B cell (primary cell): ENCODE measurements around the gene CTIF. TPM values are rescaled to one million over a fixed set of nuclear protein-coding genes. Genes with fewer than 3 reads are reported as not detected.

ENCODE experiments used
- ATAC-seq: fragments of 200-7000 bp; cut with Tn5 transposase; one replicate; pipeline ENCODE4 v1.10.0; 2021; ENCODE audit warnings: low read depth, mild to moderate bottlenecking, moderate number of reproducible peaks, moderate library complexity
- CTCF ChIA-PET: fragments of 350-600 bp; sonication (Branson Sonifier 250); formaldehyde crosslinking; loops from one replicate; lab custom pipeline; 2021; ENCODE audit warnings: antibody characterized with exemption, inconsistent platforms; lab: Charles Lee
- POLR2A ChIA-PET: fragments of 350-600 bp; sonication (Branson Sonifier 250); formaldehyde crosslinking; loops from one replicate; lab custom pipeline; 2021; ENCODE audit warnings: antibody characterized with exemption; lab: Charles Lee
- DNase-seq: peaks from one replicate; pipeline ENCODE4 v3.0.0; 2013
- H2AFZ ChIP-seq: 2 replicates; pipeline ENCODE4 v1.6.1; 2012; ENCODE audit warnings: mild to moderate bottlenecking, low read depth, low read length; ENCODE audit not compliant: insufficient read depth, poor library complexity, severe bottlenecking
- H3K27ac ChIP-seq, 2 donors: 1 replicate in 1 of 2; 2 replicates in 1 of 2; pipeline ENCODE4 v1.5.1; 2012 to 2013; ENCODE audit warnings: low read length in 2 of 2, mild to moderate bottlenecking in 2 of 2, moderate library complexity in 1 of 2
- H3K27me3 ChIP-seq, 4 experiments: fragments of 200-600 bp in 1 of 4; sonication (generic) in 1 of 4; replicated peaks in 1 of 4; 1 replicate in 2 of 4; 2 replicates in 2 of 4; pipeline versions ENCODE4 v1.6.1 to v1.7.0; 2013 to 2016; ENCODE audit warnings: low read length in 3 of 4, mild to moderate bottlenecking in 2 of 4, mixed read lengths in 1 of 4, moderate library complexity in 1 of 4; ENCODE audit not compliant: insufficient read depth in 4 of 4, control insufficient read depth in 3 of 4; ENCODE audit errors: control extremely low read depth in 1 of 4
- H3K36me3 ChIP-seq, 2 experiments: replicated peaks in 1 of 2; 1 replicate in 1 of 2; 2 replicates in 1 of 2; pipeline versions ENCODE4 v1.6.1 to v1.7.1; 2013; ENCODE audit warnings: low read length in 1 of 2; ENCODE audit not compliant: insufficient read depth in 2 of 2, control insufficient read depth in 1 of 2; ENCODE audit errors: control extremely low read depth in 1 of 2, extremely low read depth in 1 of 2
- H3K4me1 ChIP-seq, 2 donors: fragments of 200-600 bp in 1 of 2; sonication (generic) in 1 of 2; 1 replicate in 1 of 2; 2 replicates in 1 of 2; pipeline versions ENCODE4 v1.5.1 to v1.6.1; 2013 to 2017; ENCODE audit warnings: low read length in 2 of 2; ENCODE audit not compliant: control insufficient read depth in 2 of 2, insufficient read depth in 2 of 2
- H3K4me2 ChIP-seq: replicated peaks from 2 replicates; pipeline ENCODE3; 2012; ENCODE audit warnings: mild to moderate bottlenecking, low read depth, low read length; ENCODE audit not compliant: poor library complexity, severe bottlenecking
- H3K4me3 ChIP-seq, 5 experiments: fragments of 200-600 bp in 1 of 5; sonication (generic) in 1 of 5; 1 replicate in 3 of 5; 2 replicates in 2 of 5; pipeline versions ENCODE4 v1.5.1 to v1.7.0; 2011 to 2016; ENCODE audit warnings: low read length in 4 of 5, mild to moderate bottlenecking in 4 of 5, low read depth in 2 of 5, control low read depth in 1 of 5, moderate library complexity in 1 of 5; ENCODE audit not compliant: insufficient read depth in 1 of 5; ENCODE audit errors: control extremely low read depth in 1 of 5, extremely low read depth in 1 of 5
- H3K79me2 ChIP-seq: fragments of 200-600 bp; sonication (generic); one replicate; pipeline ENCODE4 v1.6.0; 2016; ENCODE audit warnings: low read length; ENCODE audit not compliant: control insufficient read depth, insufficient read depth
- H3K9ac ChIP-seq: fragments of 200-600 bp; sonication (generic); 2 replicates; pipeline ENCODE4 v1.6.1; 2017; ENCODE audit warnings: mild to moderate bottlenecking, low read length, moderate library complexity
- H3K9me3 ChIP-seq, 3 donors: one replicate each; pipeline versions ENCODE4 v1.6.1 to v1.7.1; 2013; ENCODE audit warnings: low read length in 2 of 3; ENCODE audit not compliant: control insufficient read depth in 2 of 3, insufficient read depth in 1 of 3; ENCODE audit errors: control extremely low read depth in 1 of 3
- H4K20me1 ChIP-seq: 2 replicates; pipeline ENCODE4 v1.6.0; 2012; ENCODE audit warnings: mild to moderate bottlenecking, low read length; ENCODE audit not compliant: insufficient read depth, control insufficient read depth, poor library complexity, severe bottlenecking
- H3K27ac Mint-ChIP-seq: one replicate; pipeline ENCODE4 v1.8.0; 2021; ENCODE audit warnings: mixed read lengths
- H3K27me3 Mint-ChIP-seq: one replicate; pipeline ENCODE4 v1.8.0; 2021; ENCODE audit warnings: mixed read lengths
- H3K4me1 Mint-ChIP-seq: one replicate; pipeline ENCODE4 v1.8.0; 2021; ENCODE audit warnings: mixed read lengths
- H3K4me3 Mint-ChIP-seq: one replicate; pipeline ENCODE4 v1.8.0; 2021; ENCODE audit warnings: mixed read lengths
- H3K9me3 Mint-ChIP-seq: one replicate; pipeline ENCODE4 v1.8.0; 2022; ENCODE audit warnings: mixed read lengths; ENCODE audit not compliant: insufficient read depth
- EZH2 ChIP-seq: IDR thresholded peaks from 2 replicates; pipeline ENCODE4 v1.6.1; 2012; ENCODE audit warnings: borderline replicate concordance, low read depth, mild to moderate bottlenecking, moderate library complexity, low read length; ENCODE audit not compliant: insufficient read depth, poor library complexity, severe bottlenecking
- WGBS: methylation state at CpG from one replicate; pipeline ENCODE4 v1.1.5; 2013; ENCODE audit warnings: missing lambda C conversion rate; ENCODE audit not compliant: insufficient coverage; 5-methylcytosine and 5-hydroxymethylcytosine counted together
- intact Hi-C: fragments of 100-400 bp; cut with micrococcal nuclease; formaldehyde crosslinking; loops from one replicate; pipeline ENCODE4 v1.10.0; 2022
- polyA plus RNA-seq: library from polyadenylated mRNA; depleted of rRNA; stranded (reverse); fragments of >200 nt; gene quantifications from 2 replicates; pipeline ENCODE4 v1.2.3, GENCODE V29; 2012
- total RNA-seq, 2 donors: library from RNA; stranded (reverse); fragments of 120-200 nt in 1 of 2; gene quantifications; 1 replicate in 1 of 2; 2 replicates in 1 of 2; pipeline versions ENCODE4 v1.2.3 to v1.2.4, GENCODE V29; 2013 to 2022
- TF ChIP-seq, protein P1 (sequence below): fragments of 200-600 bp; IDR thresholded peaks from one replicate; pipeline ENCODE4 v1.8.0; 2022; ENCODE audit warnings: antibody characterized with exemption, mild to moderate bottlenecking

CTIF gene
- total and polyA plus RNA-seq, 2 donors (not counting 1 experiment from before 2014, with no cell fraction given) = 3.6 to 16.2 TPM

DNA sequence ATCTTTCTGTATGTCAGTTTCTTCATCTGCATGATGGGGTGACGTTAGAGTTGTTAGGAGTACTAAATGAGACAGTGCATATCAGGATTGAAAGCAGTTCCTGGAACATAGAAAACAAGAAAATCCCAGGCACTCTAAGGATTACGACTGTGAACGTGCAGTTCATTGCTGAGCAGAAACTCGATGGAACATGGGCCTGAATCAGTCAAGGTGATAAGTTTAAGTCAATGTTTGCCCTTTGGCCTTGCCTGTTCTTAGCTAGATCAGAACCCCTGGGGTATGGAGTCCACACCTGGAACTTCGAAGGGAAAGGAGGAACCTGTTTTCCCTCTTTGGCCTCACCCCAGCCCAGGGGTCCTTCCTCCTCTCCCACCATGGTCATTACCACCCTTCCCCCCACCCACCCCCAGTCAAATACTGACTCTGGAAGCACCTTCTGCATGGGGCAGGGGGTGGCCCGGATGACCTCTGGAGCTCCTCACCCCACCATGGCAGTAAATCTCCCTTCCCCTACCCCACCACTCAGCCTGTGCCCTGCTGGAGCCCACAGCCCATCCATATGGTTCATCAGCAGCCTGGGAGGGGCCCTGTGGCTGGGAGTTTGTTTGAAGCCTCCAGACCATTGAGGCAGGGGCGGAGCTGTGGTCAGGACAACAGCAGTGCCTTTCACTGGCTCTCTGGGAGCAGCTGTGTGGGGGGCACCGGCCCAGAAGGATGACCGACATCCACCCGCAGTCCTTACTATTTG lies 247.8 kb downstream of the CTIF start:
- CTCF ChIA-PET = interaction anchor here (2.1 kb wide), 1 partner anchor 162 kb away, joined by 8 read pairs; no protein-coding TSS in a partner anchor
- Mint-ChIP-seq H3K4me1 (peaks cover 56% of the 10 kb centered on the region), H3K27me3 (no peaks in the 10 kb centered on the region), H3K27ac (no peak overlapping the region), H3K4me3 (no peak overlapping the region), H3K9me3 (no peaks in the 10 kb centered on the region)
- DNase-seq (no peak), ATAC-seq (no peak)
- Histone ChIP-seq H3K27me3 (no peaks in the 10 kb centered on the region), H3K9ac (no peak overlapping the region), H3K4me1 (peaks cover 56 to 71% of the 10 kb centered on the region in 2 donors), H3K9me3 (peaks cover 0 to 5% (median 0%) of the 10 kb centered on the region in 3 donors), H2AFZ (no peak overlapping the region), H3K4me2 (no peak overlapping the region), H3K36me3 (no peaks in the 10 kb centered on the region), H3K27ac (no peak overlapping the region), H3K79me2 (no peaks in the 10 kb centered on the region), H4K20me1 (no peaks in the 10 kb centered on the region), H3K4me3 (no peak overlapping the region)
- 98% methylated on average over 9 of the region's 10 CpGs for WGBS
- no peak for TF ChIP-seq EZH2
- TF ChIP-seq, protein P1, sequence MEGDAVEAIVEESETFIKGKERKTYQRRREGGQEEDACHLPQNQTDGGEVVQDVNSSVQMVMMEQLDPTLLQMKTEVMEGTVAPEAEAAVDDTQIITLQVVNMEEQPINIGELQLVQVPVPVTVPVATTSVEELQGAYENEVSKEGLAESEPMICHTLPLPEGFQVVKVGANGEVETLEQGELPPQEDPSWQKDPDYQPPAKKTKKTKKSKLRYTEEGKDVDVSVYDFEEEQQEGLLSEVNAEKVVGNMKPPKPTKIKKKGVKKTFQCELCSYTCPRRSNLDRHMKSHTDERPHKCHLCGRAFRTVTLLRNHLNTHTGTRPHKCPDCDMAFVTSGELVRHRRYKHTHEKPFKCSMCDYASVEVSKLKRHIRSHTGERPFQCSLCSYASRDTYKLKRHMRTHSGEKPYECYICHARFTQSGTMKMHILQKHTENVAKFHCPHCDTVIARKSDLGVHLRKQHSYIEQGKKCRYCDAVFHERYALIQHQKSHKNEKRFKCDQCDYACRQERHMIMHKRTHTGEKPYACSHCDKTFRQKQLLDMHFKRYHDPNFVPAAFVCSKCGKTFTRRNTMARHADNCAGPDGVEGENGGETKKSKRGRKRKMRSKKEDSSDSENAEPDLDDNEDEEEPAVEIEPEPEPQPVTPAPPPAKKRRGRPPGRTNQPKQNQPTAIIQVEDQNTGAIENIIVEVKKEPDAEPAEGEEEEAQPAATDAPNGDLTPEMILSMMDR = no peak
- POLR2A ChIA-PET = interaction anchor here (1.1 kb wide), 1 partner anchor 166 kb away, joined by 4 read pairs; no protein-coding TSS in a partner anchor
- intact Hi-C loops = no loop called here
